Measurements from ENCODE around the gene BAHD1. TPM values are rescaled to one million over a fixed set of nuclear protein-coding genes. Genes with fewer than 3 reads are reported as not detected.

The BAHD1 gene
- total and polyA plus RNA-seq, 2 experiments from 2014 or later, result 11.2 to 40.1 TPM

DNA sequence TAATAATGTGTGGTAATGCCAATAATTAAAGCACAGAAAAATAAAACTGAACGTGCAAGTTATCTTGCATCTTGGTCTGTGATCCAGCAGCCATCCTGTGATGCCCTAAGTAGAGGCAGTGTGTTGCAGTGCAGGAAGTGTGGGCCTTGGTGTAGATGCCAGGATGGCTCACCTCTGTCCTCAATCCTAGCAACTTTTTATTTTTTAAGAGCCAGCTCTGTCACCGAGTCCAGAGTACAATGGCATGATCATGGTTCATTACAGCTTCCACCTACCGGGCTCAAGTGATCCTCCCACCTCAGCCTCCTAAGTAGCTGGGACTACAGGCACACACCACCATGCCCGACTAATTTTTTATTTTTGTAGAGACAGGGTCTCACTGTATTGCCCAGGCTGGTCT is 7.6 kb downstream of the BAHD1 start:
- peaks cover 100% of the 10 kb centered on the region for H3K79me2 ChIP-seq (replicated peaks; ENCODE audit: insufficient read depth)
- H3K9me2 ChIP-seq (ENCODE audit: insufficient read depth), result no peaks in the 10 kb centered on the region
- no peak overlapping the region for H3K4me3 ChIP-seq
- peaks cover 84% of the 10 kb centered on the region for H4K20me1 ChIP-seq (replicated peaks; ENCODE audit: insufficient read depth)
- H3K27me3 ChIP-seq (ENCODE audit: insufficient read depth), result no peaks in the 10 kb centered on the region
- no peak for DNase-seq (ENCODE audit: low spot score)
- H3K4me2 ChIP-seq, result no peak overlapping the region
- H3K27me3 Mint-ChIP-seq (ENCODE audit: insufficient read depth, low read depth, poor library complexity), result peaks cover 28% of the 10 kb centered on the region
- no peaks in the 10 kb centered on the region for H3F3A ChIP-seq (replicated peaks; ENCODE audit: low read depth)
- H3K4me1 Mint-ChIP-seq, result peaks cover 74% of the 10 kb centered on the region
- H3K4me3 Mint-ChIP-seq, result no peak overlapping the region
- H3K36me3 ChIP-seq (ENCODE audit: insufficient read depth), result no peaks in the 10 kb centered on the region
- no peak overlapping the region for H2AFZ ChIP-seq
- peaks cover 64% of the 10 kb centered on the region for H3K4me1 ChIP-seq (ENCODE audit: insufficient read depth)
- TF ChIP-seq, protein P1, sequence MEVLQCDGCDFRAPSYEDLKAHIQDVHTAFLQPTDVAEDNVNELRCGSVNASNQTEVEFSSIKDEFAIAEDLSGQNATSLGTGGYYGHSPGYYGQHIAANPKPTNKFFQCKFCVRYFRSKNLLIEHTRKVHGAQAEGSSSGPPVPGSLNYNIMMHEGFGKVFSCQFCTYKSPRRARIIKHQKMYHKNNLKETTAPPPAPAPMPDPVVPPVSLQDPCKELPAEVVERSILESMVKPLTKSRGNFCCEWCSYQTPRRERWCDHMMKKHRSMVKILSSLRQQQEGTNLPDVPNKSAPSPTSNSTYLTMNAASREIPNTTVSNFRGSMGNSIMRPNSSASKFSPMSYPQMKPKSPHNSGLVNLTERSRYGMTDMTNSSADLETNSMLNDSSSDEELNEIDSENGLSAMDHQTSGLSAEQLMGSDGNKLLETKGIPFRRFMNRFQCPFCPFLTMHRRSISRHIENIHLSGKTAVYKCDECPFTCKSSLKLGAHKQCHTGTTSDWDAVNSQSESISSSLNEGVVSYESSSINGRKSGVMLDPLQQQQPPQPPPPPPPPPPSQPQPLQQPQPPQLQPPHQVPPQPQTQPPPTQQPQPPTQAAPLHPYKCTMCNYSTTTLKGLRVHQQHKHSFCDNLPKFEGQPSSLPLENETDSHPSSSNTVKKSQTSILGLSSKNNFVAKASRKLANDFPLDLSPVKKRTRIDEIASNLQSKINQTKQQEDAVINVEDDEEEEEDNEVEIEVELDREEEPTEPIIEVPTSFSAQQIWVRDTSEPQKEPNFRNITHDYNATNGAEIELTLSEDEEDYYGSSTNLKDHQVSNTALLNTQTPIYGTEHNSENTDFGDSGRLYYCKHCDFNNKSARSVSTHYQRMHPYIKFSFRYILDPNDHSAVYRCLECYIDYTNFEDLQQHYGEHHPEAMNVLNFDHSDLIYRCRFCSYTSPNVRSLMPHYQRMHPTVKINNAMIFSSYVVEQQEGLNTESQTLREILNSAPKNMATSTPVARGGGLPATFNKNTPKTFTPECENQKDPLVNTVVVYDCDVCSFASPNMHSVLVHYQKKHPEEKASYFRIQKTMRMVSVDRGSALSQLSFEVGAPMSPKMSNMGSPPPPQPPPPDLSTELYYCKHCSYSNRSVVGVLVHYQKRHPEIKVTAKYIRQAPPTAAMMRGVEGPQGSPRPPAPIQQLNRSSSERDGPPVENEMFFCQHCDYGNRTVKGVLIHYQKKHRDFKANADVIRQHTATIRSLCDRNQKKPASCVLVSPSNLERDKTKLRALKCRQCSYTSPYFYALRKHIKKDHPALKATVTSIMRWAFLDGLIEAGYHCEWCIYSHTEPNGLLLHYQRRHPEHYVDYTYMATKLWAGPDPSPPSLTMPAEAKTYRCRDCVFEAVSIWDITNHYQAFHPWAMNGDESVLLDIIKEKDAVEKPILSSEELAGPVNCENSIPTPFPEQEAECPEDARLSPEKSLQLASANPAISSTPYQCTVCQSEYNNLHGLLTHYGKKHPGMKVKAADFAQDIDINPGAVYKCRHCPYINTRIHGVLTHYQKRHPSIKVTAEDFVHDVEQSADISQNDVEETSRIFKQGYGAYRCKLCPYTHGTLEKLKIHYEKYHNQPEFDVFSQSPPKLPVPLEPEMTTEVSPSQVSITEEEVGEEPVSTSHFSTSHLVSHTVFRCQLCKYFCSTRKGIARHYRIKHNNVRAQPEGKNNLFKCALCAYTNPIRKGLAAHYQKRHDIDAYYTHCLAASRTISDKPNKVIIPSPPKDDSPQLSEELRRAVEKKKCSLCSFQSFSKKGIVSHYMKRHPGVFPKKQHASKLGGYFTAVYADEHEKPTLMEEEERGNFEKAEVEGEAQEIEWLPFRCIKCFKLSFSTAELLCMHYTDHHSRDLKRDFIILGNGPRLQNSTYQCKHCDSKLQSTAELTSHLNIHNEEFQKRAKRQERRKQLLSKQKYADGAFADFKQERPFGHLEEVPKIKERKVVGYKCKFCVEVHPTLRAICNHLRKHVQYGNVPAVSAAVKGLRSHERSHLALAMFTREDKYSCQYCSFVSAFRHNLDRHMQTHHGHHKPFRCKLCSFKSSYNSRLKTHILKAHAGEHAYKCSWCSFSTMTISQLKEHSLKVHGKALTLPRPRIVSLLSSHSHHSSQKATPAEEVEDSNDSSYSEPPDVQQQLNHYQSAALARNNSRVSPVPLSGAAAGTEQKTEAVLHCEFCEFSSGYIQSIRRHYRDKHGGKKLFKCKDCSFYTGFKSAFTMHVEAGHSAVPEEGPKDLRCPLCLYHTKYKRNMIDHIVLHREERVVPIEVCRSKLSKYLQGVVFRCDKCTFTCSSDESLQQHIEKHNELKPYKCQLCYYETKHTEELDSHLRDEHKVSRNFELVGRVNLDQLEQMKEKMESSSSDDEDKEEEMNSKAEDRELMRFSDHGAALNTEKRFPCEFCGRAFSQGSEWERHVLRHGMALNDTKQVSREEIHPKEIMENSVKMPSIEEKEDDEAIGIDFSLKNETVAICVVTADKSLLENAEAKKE (CRISPR knock-in tag; IDR thresholded peaks at IDR 0.05), result no peak
- no peak for TF ChIP-seq ZNF114 (CRISPR knock-in tag; IDR thresholded peaks at IDR 0.05)
- TF ChIP-seq STAT1 (IDR thresholded peaks at IDR 0.05; ENCODE audit: unreplicated experiment), result no peak
- TF ChIP-seq NANOG (IDR thresholded peaks at IDR 0.05; ENCODE audit: borderline replicate concordance), result no peak
- no peak for TF ChIP-seq CREB1 (CRISPR knock-in tag; IDR thresholded peaks at IDR 0.05; ENCODE audit: low read depth)
- TF ChIP-seq, protein P2, sequence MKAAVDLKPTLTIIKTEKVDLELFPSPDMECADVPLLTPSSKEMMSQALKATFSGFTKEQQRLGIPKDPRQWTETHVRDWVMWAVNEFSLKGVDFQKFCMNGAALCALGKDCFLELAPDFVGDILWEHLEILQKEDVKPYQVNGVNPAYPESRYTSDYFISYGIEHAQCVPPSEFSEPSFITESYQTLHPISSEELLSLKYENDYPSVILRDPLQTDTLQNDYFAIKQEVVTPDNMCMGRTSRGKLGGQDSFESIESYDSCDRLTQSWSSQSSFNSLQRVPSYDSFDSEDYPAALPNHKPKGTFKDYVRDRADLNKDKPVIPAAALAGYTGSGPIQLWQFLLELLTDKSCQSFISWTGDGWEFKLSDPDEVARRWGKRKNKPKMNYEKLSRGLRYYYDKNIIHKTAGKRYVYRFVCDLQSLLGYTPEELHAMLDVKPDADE (IDR thresholded peaks at IDR 0.05), result no peak
- no peak for TF ChIP-seq JUNB (IDR thresholded peaks at IDR 0.05; ENCODE audit: unreplicated experiment)
- TF ChIP-seq, protein P3, sequence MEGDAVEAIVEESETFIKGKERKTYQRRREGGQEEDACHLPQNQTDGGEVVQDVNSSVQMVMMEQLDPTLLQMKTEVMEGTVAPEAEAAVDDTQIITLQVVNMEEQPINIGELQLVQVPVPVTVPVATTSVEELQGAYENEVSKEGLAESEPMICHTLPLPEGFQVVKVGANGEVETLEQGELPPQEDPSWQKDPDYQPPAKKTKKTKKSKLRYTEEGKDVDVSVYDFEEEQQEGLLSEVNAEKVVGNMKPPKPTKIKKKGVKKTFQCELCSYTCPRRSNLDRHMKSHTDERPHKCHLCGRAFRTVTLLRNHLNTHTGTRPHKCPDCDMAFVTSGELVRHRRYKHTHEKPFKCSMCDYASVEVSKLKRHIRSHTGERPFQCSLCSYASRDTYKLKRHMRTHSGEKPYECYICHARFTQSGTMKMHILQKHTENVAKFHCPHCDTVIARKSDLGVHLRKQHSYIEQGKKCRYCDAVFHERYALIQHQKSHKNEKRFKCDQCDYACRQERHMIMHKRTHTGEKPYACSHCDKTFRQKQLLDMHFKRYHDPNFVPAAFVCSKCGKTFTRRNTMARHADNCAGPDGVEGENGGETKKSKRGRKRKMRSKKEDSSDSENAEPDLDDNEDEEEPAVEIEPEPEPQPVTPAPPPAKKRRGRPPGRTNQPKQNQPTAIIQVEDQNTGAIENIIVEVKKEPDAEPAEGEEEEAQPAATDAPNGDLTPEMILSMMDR (conservative IDR thresholded peaks at IDR 0.05; ENCODE audit: low read depth in 2 of 2), result no peak
- TF ChIP-seq ZNF331 (CRISPR knock-in tag; IDR thresholded peaks at IDR 0.05; ENCODE audit: low read depth), result no peak
- TF ChIP-seq EZH2 (IDR thresholded peaks at IDR 0.05; ENCODE audit: low read depth, unreplicated experiment), result no peak
- TF ChIP-seq EZH2phosphoT487 (IDR thresholded peaks at IDR 0.05; ENCODE audit: unreplicated experiment), result no peak
- TF ChIP-seq, protein P4, sequence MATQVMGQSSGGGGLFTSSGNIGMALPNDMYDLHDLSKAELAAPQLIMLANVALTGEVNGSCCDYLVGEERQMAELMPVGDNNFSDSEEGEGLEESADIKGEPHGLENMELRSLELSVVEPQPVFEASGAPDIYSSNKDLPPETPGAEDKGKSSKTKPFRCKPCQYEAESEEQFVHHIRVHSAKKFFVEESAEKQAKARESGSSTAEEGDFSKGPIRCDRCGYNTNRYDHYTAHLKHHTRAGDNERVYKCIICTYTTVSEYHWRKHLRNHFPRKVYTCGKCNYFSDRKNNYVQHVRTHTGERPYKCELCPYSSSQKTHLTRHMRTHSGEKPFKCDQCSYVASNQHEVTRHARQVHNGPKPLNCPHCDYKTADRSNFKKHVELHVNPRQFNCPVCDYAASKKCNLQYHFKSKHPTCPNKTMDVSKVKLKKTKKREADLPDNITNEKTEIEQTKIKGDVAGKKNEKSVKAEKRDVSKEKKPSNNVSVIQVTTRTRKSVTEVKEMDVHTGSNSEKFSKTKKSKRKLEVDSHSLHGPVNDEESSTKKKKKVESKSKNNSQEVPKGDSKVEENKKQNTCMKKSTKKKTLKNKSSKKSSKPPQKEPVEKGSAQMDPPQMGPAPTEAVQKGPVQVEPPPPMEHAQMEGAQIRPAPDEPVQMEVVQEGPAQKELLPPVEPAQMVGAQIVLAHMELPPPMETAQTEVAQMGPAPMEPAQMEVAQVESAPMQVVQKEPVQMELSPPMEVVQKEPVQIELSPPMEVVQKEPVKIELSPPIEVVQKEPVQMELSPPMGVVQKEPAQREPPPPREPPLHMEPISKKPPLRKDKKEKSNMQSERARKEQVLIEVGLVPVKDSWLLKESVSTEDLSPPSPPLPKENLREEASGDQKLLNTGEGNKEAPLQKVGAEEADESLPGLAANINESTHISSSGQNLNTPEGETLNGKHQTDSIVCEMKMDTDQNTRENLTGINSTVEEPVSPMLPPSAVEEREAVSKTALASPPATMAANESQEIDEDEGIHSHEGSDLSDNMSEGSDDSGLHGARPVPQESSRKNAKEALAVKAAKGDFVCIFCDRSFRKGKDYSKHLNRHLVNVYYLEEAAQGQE (IDR thresholded peaks at IDR 0.05; ENCODE audit: unreplicated experiment), result no peak
- no peak for TF ChIP-seq POLR2AphosphoS5 (IDR thresholded peaks at IDR 0.05; ENCODE audit: low read depth)
- H3K36me3 Mint-ChIP-seq (ENCODE audit: low read depth), result peaks cover 30% of the 10 kb centered on the region
- no peak for ATAC-seq
- no peak overlapping the region for H3K27ac Mint-ChIP-seq
- H3K9me3 Mint-ChIP-seq, result no peaks in the 10 kb centered on the region
- no peak overlapping the region for H3K27ac ChIP-seq (ENCODE audit: low read depth)

Measured in GM23338 (cell line).